IgD-negative memory B cell (primary cell): ENCODE measurements around the gene PCBD1. TPM values are rescaled to one million over a fixed set of nuclear protein-coding genes. Genes with fewer than 3 reads are reported as not detected.

ENCODE experiments used
- H3K27ac Mint-ChIP-seq, 3 donors: one replicate each; pipeline ENCODE4 v1.8.0; 2020 to 2022; ENCODE audit warnings: mild to moderate bottlenecking in 3 of 3, mixed read lengths in 3 of 3, moderate library complexity in 1 of 3
- H3K27me3 Mint-ChIP-seq: one replicate; pipeline ENCODE4 v1.8.0; 2021; ENCODE audit warnings: mixed read lengths
- H3K36me3 Mint-ChIP-seq: one replicate; pipeline ENCODE4 v1.8.0; 2020; ENCODE audit warnings: mild to moderate bottlenecking, mixed read lengths
- H3K4me1 Mint-ChIP-seq, 3 donors: one replicate each; pipeline ENCODE4 v1.8.0; 2020 to 2022; ENCODE audit warnings: mixed read lengths in 3 of 3, mild to moderate bottlenecking in 1 of 3
- H3K4me3 Mint-ChIP-seq, 4 donors: one replicate each; pipeline ENCODE4 v1.8.0; 2020 to 2022; ENCODE audit warnings: mild to moderate bottlenecking in 4 of 4, mixed read lengths in 4 of 4, moderate library complexity in 3 of 4
- H3K9me3 Mint-ChIP-seq, 3 donors: one replicate each; pipeline ENCODE4 v1.8.0; 2020 to 2021; ENCODE audit warnings: mixed read lengths in 3 of 3, mild to moderate bottlenecking in 1 of 3
- polyA plus RNA-seq: library from polyadenylated mRNA; unstranded; fragments of 300-500 nt; fragmentation: Illumina TruSeq; gene quantifications from one replicate; pipeline ENCODE4 v1.2.3, GENCODE V29; 2021

PCBD1 gene
- polyA plus RNA-seq, 1 donor from 2014 or later = 27.2 TPM

DNA sequence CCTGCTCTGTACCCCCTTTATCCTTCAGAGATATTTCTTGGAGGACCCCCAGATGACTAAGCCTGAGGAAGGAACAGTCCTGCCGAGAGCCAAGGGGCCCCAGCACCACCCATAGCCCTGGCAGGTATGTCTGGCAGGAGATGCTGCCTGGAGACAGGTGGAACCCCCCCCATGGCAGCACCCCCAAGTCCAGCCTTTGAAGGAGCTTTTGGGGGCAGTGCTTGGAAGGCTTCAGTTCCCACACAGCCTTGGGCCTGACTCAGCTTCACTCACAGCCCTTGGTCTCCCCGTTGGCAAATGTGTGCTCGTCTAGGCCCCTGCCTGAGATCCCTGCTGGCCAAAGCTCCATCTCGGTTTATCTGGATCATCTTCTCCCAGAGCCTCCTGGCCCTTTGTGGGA lies 23.0 kb upstream of the PCBD1 start:
- Mint-ChIP-seq H3K4me3 (no peak overlapping the region), H3K9me3 (peaks cover 0 to 2% (median 1%) of the 10 kb centered on the region in 3 donors), H3K27me3 (peaks cover 2% of the 10 kb centered on the region), H3K4me1 (peaks cover 0 to 2% (median 0%) of the 10 kb centered on the region in 3 donors), H3K36me3 (no peaks in the 10 kb centered on the region), H3K27ac (no peak overlapping the region)

DNA sequence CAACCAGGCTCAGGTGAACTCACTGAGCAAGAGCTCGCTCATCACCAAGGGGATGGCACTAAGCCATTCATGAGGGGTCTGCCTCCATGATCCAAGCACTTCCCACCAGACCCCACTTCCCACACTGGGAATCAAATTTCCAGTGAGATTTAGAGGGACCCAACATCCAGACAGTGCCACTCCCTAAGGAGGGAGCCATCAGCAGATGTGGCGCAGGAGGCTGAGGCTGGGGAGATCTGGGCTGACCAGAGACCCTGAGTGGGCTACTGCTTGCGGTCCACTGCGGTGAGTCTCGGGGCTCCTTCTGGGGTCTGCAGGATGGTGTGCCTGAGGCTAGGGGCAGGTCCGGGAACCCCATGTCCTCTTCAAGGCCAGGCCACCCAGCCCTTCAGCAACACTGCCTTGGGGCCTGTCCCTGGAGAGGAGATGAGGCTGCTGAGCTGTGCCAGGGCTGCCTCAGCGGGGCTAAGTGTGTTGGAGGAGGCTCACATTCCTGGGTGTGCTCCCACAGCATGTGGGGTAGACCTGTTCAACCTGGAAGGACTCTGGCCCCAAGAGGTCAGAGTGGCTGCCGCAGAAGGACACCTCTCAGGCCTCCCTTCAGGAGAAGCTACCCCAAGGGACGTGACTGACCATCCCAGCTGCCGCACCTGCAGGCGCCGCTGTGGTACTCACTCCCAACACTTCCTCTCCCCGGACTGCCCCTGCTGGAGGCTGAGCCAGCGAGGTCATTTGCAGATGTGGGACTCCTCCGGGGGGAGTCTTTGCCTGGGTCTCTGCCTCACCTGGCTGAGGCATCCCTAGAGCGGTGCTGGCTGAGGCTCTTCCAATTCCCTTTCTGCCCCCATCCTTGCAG lies 22.3 kb upstream of the PCBD1 start:
- Mint-ChIP-seq H3K9me3 (peaks cover 0 to 2% (median 1%) of the 10 kb centered on the region in 3 donors), H3K4me1 (peaks cover 0 to 2% (median 0%) of the 10 kb centered on the region in 3 donors), H3K36me3 (no peaks in the 10 kb centered on the region), H3K27me3 (peaks cover 3% of the 10 kb centered on the region), H3K4me3 (no peak overlapping the region), H3K27ac (no peak overlapping the region)

DNA sequence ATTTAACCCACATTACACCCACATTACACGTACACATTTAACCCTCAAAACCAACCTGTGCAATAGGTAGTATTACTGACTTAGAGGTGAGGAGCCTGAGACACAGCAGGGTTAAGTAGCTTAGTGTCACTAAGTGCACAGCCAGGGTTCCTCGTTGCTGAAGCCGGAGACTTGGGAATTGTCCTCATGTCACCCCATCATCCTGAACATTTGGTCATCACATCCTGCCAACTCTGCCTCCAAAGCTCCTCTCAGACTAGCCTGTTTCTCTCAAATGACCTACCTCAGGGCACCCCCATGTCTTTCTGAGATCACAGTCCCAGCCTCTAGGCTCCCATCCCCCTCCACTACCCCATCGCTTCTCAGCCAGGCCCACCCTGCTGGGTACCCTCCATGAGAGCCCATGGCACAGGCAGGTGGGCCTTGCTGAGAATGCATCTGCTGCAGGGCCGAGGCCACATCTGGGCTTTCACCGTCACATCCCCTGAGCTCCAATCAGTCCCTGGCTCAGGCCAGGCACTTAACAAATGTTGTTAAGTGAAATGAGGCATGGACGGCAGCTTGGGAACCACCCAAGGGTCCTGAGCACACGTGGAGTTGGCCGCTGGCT lies 21.1 kb upstream of the PCBD1 start:
- H3K27ac Mint-ChIP-seq = no peak overlapping the region
- peaks cover 0 to 1% (median 0%) of the 10 kb centered on the region in 3 donors for H3K9me3 Mint-ChIP-seq
- H3K27me3 Mint-ChIP-seq = peaks cover 2% of the 10 kb centered on the region
- no peak overlapping the region for H3K4me3 Mint-ChIP-seq
- peaks cover 0 to 2% (median 0%) of the 10 kb centered on the region in 3 donors for H3K4me1 Mint-ChIP-seq
- H3K36me3 Mint-ChIP-seq = no peaks in the 10 kb centered on the region

DNA sequence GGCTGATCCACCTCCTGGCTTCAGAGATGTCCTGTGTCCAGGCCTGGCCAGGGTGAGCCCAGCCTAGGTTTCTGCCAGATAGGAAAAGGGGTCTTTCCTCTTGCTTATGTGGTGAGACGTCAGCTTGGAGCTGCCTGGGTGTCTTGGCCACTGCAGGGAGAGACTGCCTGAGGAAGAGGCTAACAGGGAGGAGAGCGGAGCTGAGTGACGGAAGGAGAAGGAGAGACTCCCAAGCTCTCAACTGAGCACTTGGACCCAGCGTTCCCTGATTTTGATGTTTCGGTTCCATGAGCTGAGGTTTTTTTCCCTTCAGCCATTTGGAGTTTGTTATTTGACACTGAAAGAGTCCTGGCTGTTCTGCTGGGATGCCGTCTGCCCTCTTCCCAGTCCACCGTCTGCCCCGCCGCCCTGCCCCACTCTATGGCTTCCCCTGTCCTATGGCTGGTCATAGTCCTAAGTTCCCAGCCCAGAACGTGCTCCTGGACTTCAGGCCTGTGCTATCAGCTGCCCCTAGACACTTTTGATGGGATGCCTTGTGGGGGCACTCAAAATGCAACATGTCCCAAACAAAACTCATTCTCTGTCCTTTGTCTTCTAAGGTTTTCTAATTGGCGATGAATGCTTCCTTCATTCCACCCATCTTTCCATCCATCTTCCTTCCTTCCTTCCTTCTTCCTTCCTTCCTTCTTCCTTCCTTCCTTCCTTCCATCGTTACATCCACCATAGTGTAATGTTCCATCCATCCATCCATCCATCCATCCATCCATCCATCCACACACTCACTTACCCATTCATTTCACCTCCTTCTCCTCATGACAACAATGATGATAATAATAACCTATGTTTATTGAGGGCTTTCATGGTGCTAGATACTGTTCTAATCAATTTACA lies 20.3 kb upstream of the PCBD1 start:
- Mint-ChIP-seq H3K9me3 (peaks cover 0 to 1% (median 0%) of the 10 kb centered on the region in 3 donors), H3K27me3 (peaks cover 2% of the 10 kb centered on the region), H3K4me1 (peaks cover 0 to 2% (median 0%) of the 10 kb centered on the region in 3 donors), H3K4me3 (no peak overlapping the region), H3K36me3 (no peaks in the 10 kb centered on the region), H3K27ac (no peak overlapping the region)

DNA sequence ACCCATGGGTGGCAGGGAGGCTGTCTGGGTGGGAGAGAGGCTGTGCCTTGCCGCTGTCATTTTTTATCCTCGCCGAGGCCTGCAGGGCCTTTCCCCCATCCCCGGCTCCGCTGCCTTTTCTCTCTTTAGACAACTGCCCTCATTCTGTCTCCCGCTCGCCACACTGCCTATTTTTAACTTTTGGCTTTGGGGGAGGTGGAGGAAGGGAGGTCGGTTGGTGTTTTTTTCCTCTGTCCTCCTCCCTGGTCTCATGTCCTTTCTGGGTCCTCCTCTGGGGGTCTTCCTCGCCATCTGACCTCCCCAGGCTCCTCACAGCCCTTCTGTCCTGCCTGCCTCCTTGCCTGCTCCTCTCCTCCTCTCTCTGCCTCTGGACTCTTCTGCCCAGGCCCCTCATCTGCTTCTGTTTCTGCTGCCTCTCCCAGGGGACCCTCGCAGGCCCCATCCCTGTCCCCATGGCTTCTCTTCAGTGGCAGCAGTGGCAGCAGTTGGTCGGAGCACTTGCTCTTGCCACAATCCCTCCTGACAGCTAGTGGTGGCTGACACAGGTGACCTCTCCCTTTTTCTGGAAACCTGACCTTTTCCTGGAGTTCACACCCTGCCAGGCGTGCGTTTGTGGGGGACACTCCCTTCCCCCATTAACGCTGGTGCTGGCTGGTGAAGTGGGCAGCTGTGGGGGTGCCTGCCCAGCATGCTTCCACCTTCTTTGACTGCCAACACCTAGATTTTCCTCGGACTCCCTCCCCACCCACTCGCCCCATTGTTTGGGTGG lies 19.5 kb upstream of the PCBD1 start:
- Mint-ChIP-seq H3K27me3 (peaks cover 4% of the 10 kb centered on the region), H3K4me3 (peak overlapping the region in 1 of 4 donors; percentile 9), H3K36me3 (no peaks in the 10 kb centered on the region), H3K27ac (no peak overlapping the region), H3K4me1 (peaks cover 0 to 2% (median 0%) of the 10 kb centered on the region in 3 donors), H3K9me3 (peaks cover 0 to 1% (median 0%) of the 10 kb centered on the region in 3 donors)

DNA sequence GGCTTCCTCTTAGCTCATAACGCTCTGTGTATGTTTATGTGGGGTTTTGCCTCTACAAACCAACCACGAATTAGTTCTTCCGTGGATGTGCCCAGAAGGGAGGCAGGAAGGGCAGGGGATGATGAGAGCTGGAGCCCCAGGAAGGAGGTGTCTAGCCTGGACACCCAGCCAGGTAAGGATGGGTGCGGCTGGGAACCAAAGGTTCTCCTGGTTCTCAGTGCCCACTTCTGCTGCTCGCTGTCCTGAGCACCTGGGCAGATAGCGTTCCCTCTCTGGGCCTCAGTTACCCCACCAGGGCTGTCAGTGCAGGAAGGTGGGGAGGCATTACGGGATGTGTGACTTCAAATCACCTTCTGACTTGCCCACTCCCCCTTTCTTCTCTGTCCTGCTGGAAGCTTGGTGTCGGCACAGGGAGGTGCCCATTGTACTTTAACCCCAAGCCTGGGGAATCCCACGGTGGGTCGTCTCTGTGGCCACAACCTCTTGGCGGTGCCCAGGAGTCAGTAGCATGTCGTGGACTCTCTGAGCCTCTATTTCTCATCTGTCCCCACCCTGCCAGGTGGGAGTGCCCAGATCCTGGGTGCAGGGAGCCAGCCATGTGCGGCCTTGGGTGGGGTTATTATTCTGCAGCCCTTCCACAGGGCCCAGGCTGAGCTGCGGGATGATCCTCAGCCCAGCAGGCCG lies 18.7 kb upstream of the PCBD1 start:
- H3K27ac Mint-ChIP-seq = no peak overlapping the region
- H3K4me1 Mint-ChIP-seq = peaks cover 0 to 2% (median 0%) of the 10 kb centered on the region in 3 donors
- no peaks in the 10 kb centered on the region for H3K36me3 Mint-ChIP-seq
- no peak overlapping the region for H3K4me3 Mint-ChIP-seq
- H3K9me3 Mint-ChIP-seq = peaks cover 0 to 1% (median 0%) of the 10 kb centered on the region in 3 donors
- peaks cover 7% of the 10 kb centered on the region for H3K27me3 Mint-ChIP-seq

DNA sequence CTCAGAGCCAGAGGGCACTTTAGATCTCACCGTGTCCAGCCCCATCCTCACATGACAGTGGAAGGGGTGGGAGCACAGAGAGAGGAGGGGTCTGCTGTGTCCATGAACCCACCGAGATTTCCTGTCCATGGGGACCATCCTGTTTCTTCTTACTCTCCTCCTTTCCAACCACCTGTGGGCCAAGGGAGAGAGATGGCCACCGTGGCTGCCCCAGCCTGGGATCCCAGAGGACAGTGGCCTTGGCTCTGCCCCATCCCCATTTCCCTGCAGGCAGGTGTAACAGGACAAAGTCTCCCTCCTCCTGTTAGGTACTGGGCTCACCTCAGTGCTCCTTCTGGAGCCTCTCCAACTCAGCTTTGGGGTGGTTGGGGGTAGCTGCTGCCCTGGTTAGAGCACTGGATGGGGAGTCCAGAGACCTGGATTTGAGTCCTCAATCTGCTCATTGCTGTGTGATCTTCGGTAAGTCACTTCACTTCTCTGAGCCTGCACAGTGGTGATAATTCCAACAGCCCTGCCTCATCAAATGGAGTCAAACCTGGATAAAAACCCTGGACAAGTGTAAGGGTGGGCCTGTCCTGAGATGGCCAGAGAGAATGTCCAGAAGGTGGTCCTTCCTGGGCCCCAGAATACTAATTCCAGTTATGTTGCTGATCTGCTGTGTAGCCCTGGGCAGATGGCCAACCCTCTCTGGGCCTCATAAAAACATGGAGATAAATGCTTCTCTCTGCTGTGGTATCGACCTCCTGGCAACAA lies 17.8 kb upstream of the PCBD1 start:
- H3K36me3 Mint-ChIP-seq = no peaks in the 10 kb centered on the region
- no peak overlapping the region for H3K27ac Mint-ChIP-seq
- peaks cover 7% of the 10 kb centered on the region for H3K27me3 Mint-ChIP-seq

DNA sequence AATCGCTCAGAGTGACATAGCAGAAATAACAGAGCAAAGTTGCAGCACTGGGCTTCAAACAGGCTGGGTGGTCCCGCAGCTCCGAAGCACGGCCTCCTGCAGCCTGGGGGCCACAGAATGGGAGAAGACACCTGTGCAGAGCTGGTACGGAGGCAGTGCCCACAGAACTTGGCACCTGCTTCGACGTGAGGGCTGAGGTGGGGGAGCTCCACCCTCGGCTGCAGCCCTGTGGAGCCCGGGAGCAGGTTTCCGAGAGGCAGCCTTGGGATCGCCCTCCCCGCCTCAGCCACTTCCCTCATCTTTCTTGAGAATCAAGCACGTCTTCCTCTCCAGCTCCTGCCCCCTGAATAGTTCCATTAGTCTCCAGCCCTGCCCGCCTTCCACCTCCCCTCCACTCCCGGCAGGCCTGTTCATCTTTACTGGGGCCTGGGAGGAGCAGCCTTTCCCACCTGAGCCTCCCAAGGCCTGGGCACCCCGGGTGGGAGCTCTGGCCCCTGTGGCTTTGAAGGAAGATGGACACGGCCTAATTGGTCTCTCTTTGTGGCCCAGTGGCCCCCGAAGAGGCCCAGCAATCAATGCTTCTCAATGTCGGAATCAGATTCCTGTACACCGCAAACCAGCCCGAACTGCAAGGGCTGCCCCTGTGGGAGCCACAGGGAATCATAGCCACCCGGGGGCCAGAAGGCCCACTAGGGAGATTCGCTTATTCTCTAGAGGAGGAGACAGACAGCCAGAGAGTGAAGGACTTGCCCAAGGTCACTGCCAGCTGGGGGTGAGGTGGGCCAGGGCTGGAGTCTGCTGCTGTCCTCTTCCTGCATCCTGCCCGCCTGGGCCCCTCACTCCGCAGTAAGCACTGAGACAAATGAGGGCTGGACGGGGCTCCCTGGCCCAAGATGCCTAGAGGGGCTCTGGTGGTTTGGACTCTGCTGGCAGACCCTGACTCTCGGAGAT lies 17.0 kb upstream of the PCBD1 start:
- no peak overlapping the region for H3K27ac Mint-ChIP-seq
- no peaks in the 10 kb centered on the region for H3K9me3 Mint-ChIP-seq
- H3K4me3 Mint-ChIP-seq = no peak overlapping the region
- H3K27me3 Mint-ChIP-seq = peaks cover 7% of the 10 kb centered on the region
- H3K4me1 Mint-ChIP-seq = peaks cover 0 to 2% (median 0%) of the 10 kb centered on the region in 3 donors
- H3K36me3 Mint-ChIP-seq = no peaks in the 10 kb centered on the region

More for the DNA sequence above, 17.8 kb upstream of the PCBD1 start:
- H3K9me3 Mint-ChIP-seq = no peaks in the 10 kb centered on the region
- no peak overlapping the region for H3K4me3 Mint-ChIP-seq
- peaks cover 0 to 2% (median 0%) of the 10 kb centered on the region in 3 donors for H3K4me1 Mint-ChIP-seq

DNA sequence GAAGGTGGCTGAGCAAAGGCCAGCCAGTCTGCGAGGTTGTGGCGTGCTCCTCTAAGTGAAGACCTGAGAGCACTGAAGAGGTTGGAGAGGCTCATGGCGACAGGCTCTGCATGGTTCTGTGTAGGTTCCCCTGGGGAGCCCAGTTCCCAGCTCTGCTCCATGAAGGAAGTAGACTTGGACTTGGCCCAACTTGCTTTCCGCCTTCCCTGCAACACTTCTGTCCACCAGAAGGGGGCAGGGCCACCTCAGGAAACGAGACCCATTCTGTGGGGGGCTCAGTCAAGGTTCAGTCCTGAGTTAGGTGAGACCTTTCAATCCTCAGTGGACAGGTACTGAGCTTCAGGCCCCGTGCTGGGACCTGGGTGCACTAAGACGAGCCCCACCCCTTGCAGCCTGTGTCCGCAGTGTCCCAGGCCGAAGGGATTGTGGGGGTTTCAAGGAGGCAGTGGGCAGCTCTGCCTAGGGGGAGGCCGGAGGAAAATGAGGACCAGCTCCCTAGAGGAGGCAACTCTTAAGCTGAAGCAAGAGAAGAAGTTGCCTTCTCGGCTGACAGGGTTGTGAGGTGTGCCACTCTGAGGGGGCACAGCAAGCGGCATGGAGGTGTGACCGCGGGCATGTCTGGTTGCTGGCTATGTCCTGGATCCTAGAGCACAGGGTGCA lies 15.0 kb upstream of the PCBD1 start:
- no peaks in the 10 kb centered on the region for H3K4me1 Mint-ChIP-seq
- H3K9me3 Mint-ChIP-seq = no peaks in the 10 kb centered on the region
- H3K27me3 Mint-ChIP-seq = peaks cover 7% of the 10 kb centered on the region
- H3K4me3 Mint-ChIP-seq = no peak overlapping the region
- no peaks in the 10 kb centered on the region for H3K36me3 Mint-ChIP-seq
- H3K27ac Mint-ChIP-seq = no peak overlapping the region

DNA sequence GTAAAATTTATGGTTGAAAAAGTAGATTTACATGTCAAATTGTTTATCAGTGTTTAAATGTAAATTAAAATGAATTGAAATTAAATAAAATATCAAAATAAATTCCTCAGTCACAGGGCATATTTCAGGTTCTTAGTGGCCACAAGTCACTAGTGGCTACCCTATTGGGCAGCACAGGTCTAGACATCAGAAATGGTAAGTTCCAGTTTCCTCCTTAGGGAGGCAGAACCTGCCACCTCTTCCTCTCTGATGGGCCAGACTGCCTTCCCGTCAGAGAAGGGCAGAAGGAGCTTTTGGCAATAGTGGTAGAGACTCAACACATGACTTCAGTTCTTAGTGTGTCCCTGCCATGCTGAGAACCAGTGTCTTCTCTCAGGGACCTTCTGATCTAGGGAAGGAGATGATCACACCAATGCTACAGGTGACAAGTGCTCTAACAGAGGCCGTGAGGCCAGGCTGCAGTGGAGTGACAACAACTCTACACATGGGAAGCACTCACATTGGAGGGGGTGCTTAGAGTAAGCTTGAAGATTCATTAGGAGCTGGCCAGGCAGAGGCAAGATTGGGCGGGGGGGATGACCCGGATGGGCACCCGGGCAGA lies 14.4 kb upstream of the PCBD1 start:
- no peaks in the 10 kb centered on the region for H3K4me1 Mint-ChIP-seq
- H3K27ac Mint-ChIP-seq = no peak overlapping the region
- peaks cover 7% of the 10 kb centered on the region for H3K27me3 Mint-ChIP-seq
- H3K4me3 Mint-ChIP-seq = no peak overlapping the region
- H3K36me3 Mint-ChIP-seq = no peaks in the 10 kb centered on the region
- H3K9me3 Mint-ChIP-seq = no peaks in the 10 kb centered on the region

DNA sequence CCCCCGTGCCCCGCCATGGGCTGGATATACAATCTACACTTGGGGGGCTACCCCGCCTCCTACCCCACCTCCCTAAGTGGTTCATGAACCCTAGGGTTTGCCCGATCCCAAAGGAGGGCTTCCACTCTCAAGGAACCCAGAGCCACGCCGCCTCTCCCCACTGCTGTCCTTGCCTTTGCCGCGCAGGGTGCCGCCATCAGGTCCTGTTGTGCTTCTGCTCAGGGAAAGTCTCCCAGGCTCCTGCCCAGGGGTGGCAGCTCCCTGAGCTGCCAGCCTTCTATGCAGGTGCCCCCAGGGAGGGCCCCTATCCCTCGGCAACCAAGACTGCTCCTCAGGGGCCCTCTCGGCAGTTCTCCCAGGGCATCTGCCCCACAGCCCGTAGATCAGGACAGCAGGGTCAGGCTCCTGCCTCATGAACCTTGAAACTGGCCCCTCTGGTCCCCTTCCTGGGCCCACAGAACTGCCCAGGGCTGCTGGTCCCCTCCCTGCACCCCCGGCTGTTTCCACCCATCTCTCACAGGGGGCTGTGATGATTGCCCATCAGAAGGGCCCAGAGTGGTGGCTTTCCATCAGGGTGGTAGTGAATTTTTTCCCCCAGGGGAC lies 13.0 kb upstream of the PCBD1 start:
- H3K9me3 Mint-ChIP-seq = no peaks in the 10 kb centered on the region
- H3K27ac Mint-ChIP-seq = no peak overlapping the region
- no peaks in the 10 kb centered on the region for H3K36me3 Mint-ChIP-seq
- H3K4me1 Mint-ChIP-seq = no peaks in the 10 kb centered on the region
- peaks cover 6% of the 10 kb centered on the region for H3K27me3 Mint-ChIP-seq
- H3K4me3 Mint-ChIP-seq = no peak overlapping the region
